Activated T-helper 1 cell treated with anti-CD3 and anti-CD28 coated beads, Interleukin-12 subunit alpha, Interleukin-12 subunit beta, Interleukin-2, Interleukin-4 antibody, amounts not matched to agents 30 ng/mL and 10 ng/mL and 1 ng/mL, durations not matched to agents 14 hours and 24 hours and 36 hours (primary cell): ENCODE results near the gene EPSTI1. TPM values are rescaled to one million over a fixed set of nuclear protein-coding genes. Genes with fewer than 3 reads are reported as not detected.
A peak's percentile ranks its signal among the peaks of the same experiment; 100 is the strongest.
"Not testable (repeated sequence)": the region's sequence is repeated elsewhere in the genome, so short reads cannot be mapped to it uniquely, and the experiment has no call there.

Experiments used
- DNase-seq: peaks from one replicate; pipeline ENCODE4 v3.0.0; 2021; ENCODE audit warnings: low spot score
- H3K27ac Mint-ChIP-seq: one replicate; pipeline ENCODE4 v1.8.0; 2021; ENCODE audit warnings: mild to moderate bottlenecking, mixed read lengths
- H3K27me3 Mint-ChIP-seq: one replicate; pipeline ENCODE4 v1.8.0; 2022; ENCODE audit warnings: mild to moderate bottlenecking, moderate library complexity, mixed read lengths; ENCODE audit not compliant: insufficient read depth
- H3K36me3 Mint-ChIP-seq: one replicate; pipeline ENCODE4 v1.8.0; 2021; ENCODE audit warnings: low read depth, mixed read lengths
- H3K4me1 Mint-ChIP-seq: one replicate; pipeline ENCODE4 v1.8.0; 2021; ENCODE audit warnings: low read depth, mixed read lengths
- H3K4me3 Mint-ChIP-seq: one replicate; pipeline ENCODE4 v1.8.0; 2021; ENCODE audit warnings: mild to moderate bottlenecking, moderate library complexity, mixed read lengths
- H3K9me3 Mint-ChIP-seq: one replicate; pipeline ENCODE4 v1.8.0; 2021; ENCODE audit warnings: mixed read lengths
- intact Hi-C: fragments of 100-400 bp; cut with micrococcal nuclease; formaldehyde crosslinking; loops from one replicate; pipeline ENCODE4 v1.15.1; 2024
- total RNA-seq: library from RNA; stranded (reverse); gene quantifications from 2 replicates; pipeline ENCODE4 v1.2.3, GENCODE V29; 2022

The EPSTI1 gene
- total RNA-seq, 1 donor from 2014 or later = 19.3 TPM

GRCh38 chr13:43000676-43001075 lies 8.6 kb upstream of the EPSTI1 start:
- Mint-ChIP-seq H3K9me3 (peaks cover 12% of the 10 kb centered on the region), H3K4me1 (peaks cover 44% of the 10 kb centered on the region), H3K27me3 (no peaks in the 10 kb centered on the region), H3K4me3 (no peak overlapping the region), H3K27ac (no peak overlapping the region), H3K36me3 (peaks cover 2% of the 10 kb centered on the region)
- intact Hi-C loops = no loop called here
- no peak for DNase-seq

GRCh38 chr13:42999491-42999890 lies 7.5 kb upstream of the EPSTI1 start:
- DNase-seq = no peak
- Mint-ChIP-seq H3K27ac (no peak overlapping the region), H3K4me3 (no peak overlapping the region), H3K4me1 (peaks cover 50% of the 10 kb centered on the region), H3K9me3 (peaks cover 12% of the 10 kb centered on the region), H3K27me3 (no peaks in the 10 kb centered on the region), H3K36me3 (peaks cover 2% of the 10 kb centered on the region)
- intact Hi-C loops = loop anchor here (5.0 to 10.0 kb wide), 3 partner anchors 605 to 1918 kb away; partner anchors contain the start of gene TSC22D1

GRCh38 chr13:42997381-42997780 lies 5.3 kb upstream of the EPSTI1 start:
- peak overlapping the region; percentile 19 for H3K4me3 Mint-ChIP-seq

GRCh38 chr13:42996584-42996983 lies 4.5 kb upstream of the EPSTI1 start:
- Mint-ChIP-seq H3K27ac (peak overlapping the region; percentile 61), H3K4me3 (peak overlapping the region; percentile 2), H3K36me3 (peaks cover 1% of the 10 kb centered on the region), H3K27me3 (no peaks in the 10 kb centered on the region), H3K9me3 (peaks cover 2% of the 10 kb centered on the region), H3K4me1 (peaks cover 72% of the 10 kb centered on the region)
- DNase-seq = no peak
- intact Hi-C loops = loop anchor here (2.0 to 10.0 kb wide), 5 partner anchors 82 to 1921 kb away; partner anchors contain the start of gene TSC22D1

More at GRCh38 chr13:42997381-42997780, 5.3 kb upstream of the EPSTI1 start:
- peaks cover 69% of the 10 kb centered on the region for H3K4me1 Mint-ChIP-seq
- peaks cover 8% of the 10 kb centered on the region for H3K9me3 Mint-ChIP-seq
- H3K36me3 Mint-ChIP-seq = peaks cover 1% of the 10 kb centered on the region
- peak overlapping the region; percentile 36 for H3K27ac Mint-ChIP-seq
- intact Hi-C loops = loop anchor here (1.0 to 10.0 kb wide), 7 partner anchors 26 to 1920 kb away; partner anchors contain the start of genes DNAJC15 and TSC22D1
- no peak for DNase-seq
- H3K27me3 Mint-ChIP-seq = no peaks in the 10 kb centered on the region

- Mint-ChIP-seq H3K36me3 (peaks cover 1% of the 10 kb centered on the region), H3K4me3 (no peak overlapping the region), H3K9me3 (no peaks in the 10 kb centered on the region), H3K27me3 (no peaks in the 10 kb centered on the region), H3K4me1 (peaks cover 72% of the 10 kb centered on the region), H3K27ac (peak overlapping the region; percentile 24)
- DNase-seq = no peak
- intact Hi-C loops = loop anchor here (5.0 to 10.0 kb wide), 4 partner anchors 498 to 1922 kb away; partner anchors contain the start of gene TSC22D1
Observed at GRCh38 chr13:42994878-42995277, 2.8 kb upstream of the EPSTI1 start.

GRCh38 chr13:42992764-42993122 lies 702 bp upstream of the EPSTI1 start:
- peak overlapping the region; percentile 95 for H3K4me3 Mint-ChIP-seq
- DNase-seq = peak; percentile 11
- H3K36me3 Mint-ChIP-seq = peaks cover 1% of the 10 kb centered on the region
- no peaks in the 10 kb centered on the region for H3K9me3 Mint-ChIP-seq
- peaks cover 76% of the 10 kb centered on the region for H3K4me1 Mint-ChIP-seq
- intact Hi-C loops = loop anchor here (1.0 to 10.0 kb wide), 7 partner anchors 22 to 1582 kb away; partner anchors contain the start of genes DNAJC15 and TSC22D1
- peak overlapping the region; percentile 97 for H3K27ac Mint-ChIP-seq
- no peaks in the 10 kb centered on the region for H3K27me3 Mint-ChIP-seq

- not testable (repeated sequence) for DNase-seq, H3K36me3 Mint-ChIP-seq, H3K9me3 Mint-ChIP-seq, H3K27me3 Mint-ChIP-seq
- Mint-ChIP-seq H3K4me1 (peaks cover 68% of the 10 kb centered on the region), H3K27ac (peak overlapping the region; percentile 97), H3K4me3 (peak overlapping the region; percentile 95)
- intact Hi-C loops = loop anchor here (5.0 to 10.0 kb wide), 3 partner anchors 494 to 1583 kb away; partner anchors contain the start of gene TSC22D1
Observed at GRCh38 chr13:42991233-42991897, 676 bp downstream of the EPSTI1 start.

- Mint-ChIP-seq H3K36me3 (peaks cover 13% of the 10 kb centered on the region), H3K27me3 (no peaks in the 10 kb centered on the region), H3K4me1 (peaks cover 65% of the 10 kb centered on the region), H3K9me3 (no peaks in the 10 kb centered on the region), H3K27ac (peak overlapping the region; percentile 97), H3K4me3 (peak overlapping the region; percentile 95)
- intact Hi-C loops = loop anchor here (1.0 to 10.0 kb wide), 4 partner anchors 9 to 1584 kb away; partner anchors contain the start of gene TSC22D1
- no peak for DNase-seq
Observed at GRCh38 chr13:42990291-42991232, 1.5 kb downstream of the EPSTI1 start.

GRCh38 chr13:42986176-42986574 lies 5.9 kb downstream of the EPSTI1 start:
- Mint-ChIP-seq H3K4me3 (no peak overlapping the region), H3K27me3 (no peaks in the 10 kb centered on the region), H3K9me3 (no peaks in the 10 kb centered on the region), H3K27ac (no peak overlapping the region), H3K36me3 (peaks cover 47% of the 10 kb centered on the region), H3K4me1 (peaks cover 68% of the 10 kb centered on the region)
- no peak for DNase-seq
- intact Hi-C loops = no loop called here

- Mint-ChIP-seq H3K4me1 (peaks cover 66% of the 10 kb centered on the region), H3K36me3 (peaks cover 51% of the 10 kb centered on the region), H3K9me3 (no peaks in the 10 kb centered on the region), H3K27ac (no peak overlapping the region), H3K27me3 (no peaks in the 10 kb centered on the region), H3K4me3 (no peak overlapping the region)
- intact Hi-C loops = no loop called here
- no peak for DNase-seq
Observed at GRCh38 chr13:42985312-42986175, 6.5 kb downstream of the EPSTI1 start.

GRCh38 chr13:42984691-42985090 lies 7.3 kb downstream of the EPSTI1 start:
- no peaks in the 10 kb centered on the region for H3K27me3 Mint-ChIP-seq
- no peak for DNase-seq
- H3K27ac Mint-ChIP-seq = peak overlapping the region; percentile 16
- H3K4me1 Mint-ChIP-seq = peaks cover 65% of the 10 kb centered on the region
- intact Hi-C loops = no loop called here
- H3K4me3 Mint-ChIP-seq = no peak overlapping the region
- peaks cover 6% of the 10 kb centered on the region for H3K9me3 Mint-ChIP-seq
- peaks cover 57% of the 10 kb centered on the region for H3K36me3 Mint-ChIP-seq

- intact Hi-C loops = no loop called here
- H3K36me3 Mint-ChIP-seq = peaks cover 59% of the 10 kb centered on the region
- DNase-seq = no peak
- H3K9me3 Mint-ChIP-seq = peaks cover 6% of the 10 kb centered on the region
- H3K4me3 Mint-ChIP-seq = no peak overlapping the region
- no peak overlapping the region for H3K27ac Mint-ChIP-seq
- H3K4me1 Mint-ChIP-seq = peaks cover 62% of the 10 kb centered on the region
- H3K27me3 Mint-ChIP-seq = no peaks in the 10 kb centered on the region
Observed at GRCh38 chr13:42984026-42984425, 8.0 kb downstream of the EPSTI1 start.
